Muscle of leg (tissue), 11 donors: ENCODE results near the gene PTPRG. TPM values are rescaled to one million over a fixed set of nuclear protein-coding genes. Genes with fewer than 3 reads are reported as not detected.
A peak's percentile ranks its signal among the peaks of the same experiment; 100 is the strongest.
"Not testable (repeated sequence)": the region's sequence is repeated elsewhere in the genome, so short reads cannot be mapped to it uniquely, and the experiment has no call there.

Experiments used
- DNase-seq: peaks from one replicate; pipeline ENCODE4 v3.0.0; 2013
- H3K27ac ChIP-seq: one replicate; pipeline ENCODE4 v1.5.1; 2013; ENCODE audit warnings: mild to moderate bottlenecking, low read length, control low read depth
- H3K27me3 ChIP-seq: one replicate; pipeline ENCODE4 v1.6.1; 2013; ENCODE audit warnings: low read length; ENCODE audit not compliant: control insufficient read depth, insufficient read depth
- H3K36me3 ChIP-seq: one replicate; pipeline ENCODE4 v1.6.1; 2013; ENCODE audit warnings: low read length; ENCODE audit not compliant: control insufficient read depth, insufficient read depth
- H3K4me1 ChIP-seq: one replicate; pipeline ENCODE4 v1.6.1; 2013; ENCODE audit warnings: low read length; ENCODE audit not compliant: control insufficient read depth, insufficient read depth
- H3K4me3 ChIP-seq: one replicate; pipeline ENCODE4 v1.5.1; 2013; ENCODE audit warnings: low read length, control low read depth
- H3K9me3 ChIP-seq: replicated peaks from 2 replicates; pipeline ENCODE4 v1.6.1; 2013; ENCODE audit warnings: low read depth, low read length; ENCODE audit not compliant: control insufficient read depth
- WGBS: methylation state at CpG from one replicate; pipeline ENCODE4 v1.1.5; 2013; ENCODE audit warnings: missing lambda C conversion rate; ENCODE audit not compliant: insufficient coverage; 5-methylcytosine and 5-hydroxymethylcytosine counted together
- polyA plus RNA-seq, 8 donors: library from polyadenylated mRNA; unstranded; fragments of 120-200 nt; gene quantifications; one replicate each; pipeline versions ENCODE4 v1.2.1 to v1.2.3, GENCODE V29; 2013; ENCODE audit warnings: inconsistent platforms in 1 of 8, low replicate concordance in 1 of 8; ENCODE audit not compliant: insufficient read length in 8 of 8, insufficient read depth in 1 of 8
- total RNA-seq: library from RNA; stranded (reverse); fragments of 120-200 nt; gene quantifications from one replicate; pipeline ENCODE4 v1.2.4, GENCODE V29; 2013

Gene PTPRG
- total and polyA plus RNA-seq, 9 donors = 15.7 to 45.7 (median 30.8) TPM

DNA sequence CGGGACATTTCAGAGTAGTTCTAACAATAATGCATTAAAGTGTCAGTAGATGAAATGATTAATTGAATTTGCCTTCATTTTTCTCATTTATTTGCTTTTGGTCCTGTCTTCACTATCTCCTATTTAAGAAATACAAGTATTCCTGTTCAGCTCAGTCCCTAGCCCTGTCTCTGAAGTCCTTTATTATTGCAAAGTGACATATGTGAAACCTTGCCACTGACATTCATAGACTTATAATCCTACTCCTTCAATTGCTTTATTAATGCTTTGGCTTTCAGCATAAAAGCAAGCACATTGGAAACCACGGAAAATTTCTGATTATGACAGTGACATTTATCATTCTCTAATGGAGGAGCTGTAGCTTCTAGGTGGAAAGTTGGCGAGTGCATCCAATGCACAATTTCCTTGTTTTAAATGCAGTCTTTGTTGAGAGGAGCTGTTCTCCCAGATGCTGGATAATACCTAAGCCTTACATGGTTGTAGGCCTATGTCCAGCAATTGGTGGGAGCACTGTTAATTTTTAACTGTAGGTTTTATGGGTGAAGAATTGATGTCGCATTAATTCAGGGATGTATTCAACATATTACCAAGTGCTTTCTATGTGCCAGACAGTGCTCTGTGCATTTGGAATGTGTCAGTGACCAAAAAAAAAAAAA, 474.2 kb downstream of the PTPRG start:
- peak; percentile 26 for DNase-seq
- Histone ChIP-seq H3K9me3 (no peaks in the 10 kb centered on the region), H3K36me3 (no peaks in the 10 kb centered on the region), H3K27ac (no peak overlapping the region), H3K4me1 (peaks cover 4% of the 10 kb centered on the region), H3K27me3 (no peaks in the 10 kb centered on the region), H3K4me3 (no peak overlapping the region)
- WGBS = 86% methylated on average over 1 of the region's 4 CpGs

GRCh38 chr3:62036726-62037125, 475.4 kb downstream of the PTPRG start:
- peaks cover 5% of the 10 kb centered on the region for H3K4me1 ChIP-seq
- no CpG with 5 or more reads among the region's 9 CpGs for WGBS

GRCh38 chr3:62038798-62039197, 477.4 kb downstream of the PTPRG start:
- H3K27me3 ChIP-seq, H3K4me1 ChIP-seq, DNase-seq, H3K4me3 ChIP-seq, H3K27ac ChIP-seq, H3K36me3 ChIP-seq, H3K9me3 ChIP-seq: not testable (repeated sequence)
- WGBS = 100% methylated on average over 1 of the region's 4 CpGs

More at GRCh38 chr3:62036726-62037125, 475.4 kb downstream of the PTPRG start:
- no peak overlapping the region for H3K27ac ChIP-seq
- H3K9me3 ChIP-seq = no peaks in the 10 kb centered on the region
- H3K4me3 ChIP-seq = no peak overlapping the region
- DNase-seq = no peak
- H3K27me3 ChIP-seq = no peaks in the 10 kb centered on the region
- H3K36me3 ChIP-seq = no peaks in the 10 kb centered on the region

- no CpG with 5 or more reads among the region's 7 CpGs for WGBS
- no peak overlapping the region for H3K4me3 ChIP-seq
- H3K36me3 ChIP-seq = no peaks in the 10 kb centered on the region
- H3K4me1 ChIP-seq = peaks cover 5% of the 10 kb centered on the region
- H3K27me3 ChIP-seq = no peaks in the 10 kb centered on the region
- DNase-seq = peak; percentile 93
- no peak overlapping the region for H3K27ac ChIP-seq
- no peaks in the 10 kb centered on the region for H3K9me3 ChIP-seq
Observed at GRCh38 chr3:62039586-62039985, 478.2 kb downstream of the PTPRG start.

GRCh38 chr3:62041681-62042080, 480.3 kb downstream of the PTPRG start:
- H3K36me3 ChIP-seq = no peaks in the 10 kb centered on the region
- WGBS = 100% methylated on average over 1 of the region's 4 CpGs

GRCh38 chr3:62044874-62045411, 483.6 kb downstream of the PTPRG start:
- H3K9me3 ChIP-seq = no peaks in the 10 kb centered on the region
- no peak overlapping the region for H3K27ac ChIP-seq
- no peaks in the 10 kb centered on the region for H3K36me3 ChIP-seq
- H3K4me1 ChIP-seq = peaks cover 3% of the 10 kb centered on the region
- H3K4me3 ChIP-seq = no peak overlapping the region
- H3K27me3 ChIP-seq = no peaks in the 10 kb centered on the region
- 100% methylated on average over 1 of the region's 5 CpGs for WGBS
- DNase-seq = no peak

More at GRCh38 chr3:62041681-62042080, 480.3 kb downstream of the PTPRG start:
- no peaks in the 10 kb centered on the region for H3K9me3 ChIP-seq
- no peaks in the 10 kb centered on the region for H3K27me3 ChIP-seq
- H3K4me1 ChIP-seq = peaks cover 5% of the 10 kb centered on the region
- DNase-seq = no peak
- no peak overlapping the region for H3K27ac ChIP-seq
- no peak overlapping the region for H3K4me3 ChIP-seq

DNA sequence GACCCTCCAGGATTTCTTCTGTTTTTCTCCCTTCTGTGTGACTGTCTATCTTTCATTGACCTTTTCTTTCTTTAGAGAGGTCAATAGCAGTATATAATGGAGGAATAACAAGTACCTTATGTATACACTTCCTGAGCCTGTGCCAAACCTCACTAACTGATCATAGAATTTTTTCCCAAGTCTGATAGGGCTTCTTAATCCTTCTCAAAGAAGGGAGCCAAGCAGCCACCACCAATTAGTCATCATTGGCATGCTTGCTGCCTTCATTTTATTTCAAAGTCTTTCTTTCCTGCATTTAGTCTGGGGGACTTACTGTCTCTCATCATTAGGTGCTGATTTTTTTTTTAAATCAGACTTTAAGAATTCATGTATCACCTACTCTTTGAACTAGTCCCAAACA, 485.0 kb downstream of the PTPRG start:
- no peaks in the 10 kb centered on the region for H3K27me3 ChIP-seq
- H3K27ac ChIP-seq = no peak overlapping the region
- no peaks in the 10 kb centered on the region for H3K4me1 ChIP-seq
- H3K9me3 ChIP-seq = no peaks in the 10 kb centered on the region
- DNase-seq = no peak
- H3K4me3 ChIP-seq = no peak overlapping the region
- no peaks in the 10 kb centered on the region for H3K36me3 ChIP-seq

- no peak overlapping the region for H3K4me3 ChIP-seq
- WGBS = 80% methylated on average over 1 of the region's 3 CpGs
- no peaks in the 10 kb centered on the region for H3K4me1 ChIP-seq
- no peak overlapping the region for H3K27ac ChIP-seq
- DNase-seq = no peak
- no peaks in the 10 kb centered on the region for H3K27me3 ChIP-seq
- no peaks in the 10 kb centered on the region for H3K9me3 ChIP-seq
- H3K36me3 ChIP-seq = no peaks in the 10 kb centered on the region
Observed at GRCh38 chr3:62048577-62048976, 487.2 kb downstream of the PTPRG start.

- Histone ChIP-seq H3K27me3 (no peaks in the 10 kb centered on the region), H3K27ac (no peak overlapping the region), H3K9me3 (no peaks in the 10 kb centered on the region), H3K4me1 (no peaks in the 10 kb centered on the region), H3K4me3 (no peak overlapping the region), H3K36me3 (no peaks in the 10 kb centered on the region)
- WGBS = no CpG with 5 or more reads among the region's 6 CpGs
- no peak for DNase-seq
Observed at GRCh38 chr3:62049033-62049432, 487.7 kb downstream of the PTPRG start.

DNA sequence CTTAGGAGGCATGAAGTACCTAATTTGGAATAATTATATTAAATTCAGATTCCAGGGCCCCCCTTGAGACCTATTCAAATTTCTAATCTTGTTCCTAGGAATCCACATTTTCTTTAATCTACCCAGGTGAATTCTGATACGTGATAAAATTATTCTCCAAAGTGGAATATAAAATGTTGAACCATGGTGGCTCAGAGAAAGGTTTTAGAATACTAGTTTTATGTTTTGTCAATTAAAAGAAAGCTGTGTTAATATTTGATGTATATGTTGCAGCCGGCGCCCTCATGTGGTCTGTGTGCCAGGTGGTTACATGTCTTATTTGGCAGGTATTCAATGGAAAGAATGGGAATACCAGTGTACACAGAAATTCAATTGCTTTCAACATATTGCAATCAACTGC, 490.1 kb downstream of the PTPRG start:
- H3K36me3 ChIP-seq = no peaks in the 10 kb centered on the region
- peak; percentile 19 for DNase-seq
- WGBS = no CpG with 5 or more reads among the region's 3 CpGs
- no peaks in the 10 kb centered on the region for H3K9me3 ChIP-seq
- H3K27me3 ChIP-seq = no peaks in the 10 kb centered on the region
- no peak overlapping the region for H3K27ac ChIP-seq
- H3K4me3 ChIP-seq = no peak overlapping the region
- no peaks in the 10 kb centered on the region for H3K4me1 ChIP-seq

- Histone ChIP-seq H3K27me3 (no peaks in the 10 kb centered on the region), H3K4me1 (no peaks in the 10 kb centered on the region), H3K36me3 (no peaks in the 10 kb centered on the region), H3K4me3 (no peak overlapping the region), H3K27ac (no peak overlapping the region), H3K9me3 (no peaks in the 10 kb centered on the region)
- no peak for DNase-seq
- WGBS = 94% methylated on average over 2 of the region's 2 CpGs
Observed at GRCh38 chr3:62052331-62052730, 491.0 kb downstream of the PTPRG start.
